Lung (tissue), 12 donors: Measurements from ENCODE around the gene FBN2. TPM values are rescaled to one million over a fixed set of nuclear protein-coding genes. Genes with fewer than 3 reads are reported as not detected.

ENCODE experiments used
- ATAC-seq: fragments of 200-7000 bp; cut with Tn5 transposase; one replicate; pipeline ENCODE4 v1.9.1; 2020; ENCODE audit warnings: moderate number of reproducible peaks; ENCODE audit not compliant: insufficient read depth, low FRiP score
- DNase-seq, 3 donors: peaks; one replicate each; pipeline ENCODE4 v3.0.0-alpha.2; 2013 to 2017
- H3K27ac ChIP-seq, 2 donors: one replicate each; pipeline ENCODE4 v1.5.1; 2013; ENCODE audit warnings: mild to moderate bottlenecking in 2 of 2, moderate library complexity in 2 of 2, control low read depth in 1 of 2, inconsistent platforms in 1 of 2, low read depth in 1 of 2, low read length in 1 of 2
- H3K27me3 ChIP-seq, 3 donors: one replicate each; pipeline ENCODE4 v1.5.1; 2013; ENCODE audit warnings: low read length in 2 of 3; ENCODE audit not compliant: control insufficient read depth in 3 of 3, insufficient read depth in 3 of 3
- H3K36me3 ChIP-seq, 4 donors: one replicate each; pipeline ENCODE4 v1.5.1; 2013; ENCODE audit warnings: low read length in 4 of 4, mild to moderate bottlenecking in 1 of 4, moderate library complexity in 1 of 4; ENCODE audit not compliant: control insufficient read depth in 4 of 4, insufficient read depth in 4 of 4
- H3K4me1 ChIP-seq, 5 donors: one replicate each; pipeline ENCODE4 v1.5.1; 2013; ENCODE audit warnings: low read length in 5 of 5, mild to moderate bottlenecking in 2 of 5, moderate library complexity in 1 of 5; ENCODE audit not compliant: control insufficient read depth in 5 of 5, insufficient read depth in 5 of 5
- H3K4me3 ChIP-seq: one replicate; pipeline ENCODE4 v1.5.1; 2013; ENCODE audit warnings: mild to moderate bottlenecking, control low read depth, moderate library complexity
- H3K9ac ChIP-seq, 2 donors: one replicate each; pipeline ENCODE4 v1.5.1; 2013; ENCODE audit warnings: low read length in 2 of 2, control low read depth in 1 of 2; ENCODE audit not compliant: insufficient read depth in 1 of 2
- H3K9me3 ChIP-seq, 4 donors: one replicate each; pipeline ENCODE4 v1.5.1; 2013; ENCODE audit warnings: low read length in 3 of 4, mild to moderate bottlenecking in 1 of 4, moderate library complexity in 1 of 4; ENCODE audit not compliant: control insufficient read depth in 4 of 4, insufficient read depth in 3 of 4
- WGBS, 2 donors: extraction: QIAGEN DNeasy Blood & Tissue Kit; methylation state at CpG; one replicate each; pipeline ENCODE4 v1.1.7; 2013; 5-methylcytosine and 5-hydroxymethylcytosine counted together
- polyA plus RNA-seq, 2 donors: library from polyadenylated mRNA; stranded (reverse); fragments of 200-250 nt; gene quantifications; one replicate each; pipeline ENCODE4 v1.2.1, GENCODE V29; 2013
- total RNA-seq, 2 donors: library from RNA; depleted of rRNA in 1 of 2; stranded (reverse); fragments of >200 nt in 1 of 2; gene quantifications; one replicate each; pipeline ENCODE4 v1.2.1, GENCODE V29; 2014 to 2021
- TF ChIP-seq, protein P1 (sequence below): IDR thresholded peaks from 2 replicates; pipeline ENCODE4 v1.5.1; 2012; ENCODE audit warnings: mild to moderate bottlenecking; ENCODE audit errors: control extremely low read depth, extremely low read depth
- donor health status: control.
- donor health status: control.
- donor health status: Bipolar disorder and iron deficiency.
- donor health status: healthy.
- donor health status: DM: yes; HTN: yes; CAD: no.

FBN2 gene
- total and polyA plus RNA-seq, 4 donors, result 0.06 to 13.1 (median 1.1) TPM

DNA sequence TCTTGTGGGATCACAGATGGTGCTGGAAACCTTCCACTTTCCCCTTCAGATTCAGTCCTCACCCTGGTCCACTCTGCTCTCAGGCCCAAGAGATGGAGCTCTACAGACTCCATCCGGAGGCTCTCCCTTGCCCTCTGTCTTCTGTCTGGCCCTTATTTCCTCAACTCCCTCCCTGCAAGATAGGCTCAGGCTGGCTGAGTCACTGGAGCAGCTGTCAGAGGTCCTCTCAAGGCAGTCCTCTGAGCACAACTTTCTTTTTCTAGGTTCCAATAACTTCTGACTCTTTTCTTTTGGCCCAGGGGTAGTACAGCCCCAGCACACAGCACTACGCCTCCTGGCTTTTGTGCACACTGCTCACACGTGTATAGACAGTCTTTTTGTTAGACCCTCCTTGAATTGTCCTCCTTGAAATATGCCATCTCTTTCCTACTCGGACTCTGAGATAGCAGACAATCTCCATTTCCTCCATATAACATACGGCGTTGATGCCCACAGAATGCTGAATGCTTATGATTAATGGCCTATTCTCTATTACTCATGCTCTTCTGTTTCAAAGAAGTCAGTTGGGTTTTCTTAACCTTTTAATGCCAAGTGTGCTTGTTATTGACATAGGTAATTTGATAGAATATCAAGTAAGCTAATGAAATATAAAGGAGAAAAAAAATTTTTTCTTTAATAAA is 261.4 kb downstream of the FBN2 start:
- no peak overlapping the region for H3K9ac ChIP-seq
- no peaks in the 10 kb centered on the region for H3K4me1 ChIP-seq
- TF ChIP-seq, protein P1, sequence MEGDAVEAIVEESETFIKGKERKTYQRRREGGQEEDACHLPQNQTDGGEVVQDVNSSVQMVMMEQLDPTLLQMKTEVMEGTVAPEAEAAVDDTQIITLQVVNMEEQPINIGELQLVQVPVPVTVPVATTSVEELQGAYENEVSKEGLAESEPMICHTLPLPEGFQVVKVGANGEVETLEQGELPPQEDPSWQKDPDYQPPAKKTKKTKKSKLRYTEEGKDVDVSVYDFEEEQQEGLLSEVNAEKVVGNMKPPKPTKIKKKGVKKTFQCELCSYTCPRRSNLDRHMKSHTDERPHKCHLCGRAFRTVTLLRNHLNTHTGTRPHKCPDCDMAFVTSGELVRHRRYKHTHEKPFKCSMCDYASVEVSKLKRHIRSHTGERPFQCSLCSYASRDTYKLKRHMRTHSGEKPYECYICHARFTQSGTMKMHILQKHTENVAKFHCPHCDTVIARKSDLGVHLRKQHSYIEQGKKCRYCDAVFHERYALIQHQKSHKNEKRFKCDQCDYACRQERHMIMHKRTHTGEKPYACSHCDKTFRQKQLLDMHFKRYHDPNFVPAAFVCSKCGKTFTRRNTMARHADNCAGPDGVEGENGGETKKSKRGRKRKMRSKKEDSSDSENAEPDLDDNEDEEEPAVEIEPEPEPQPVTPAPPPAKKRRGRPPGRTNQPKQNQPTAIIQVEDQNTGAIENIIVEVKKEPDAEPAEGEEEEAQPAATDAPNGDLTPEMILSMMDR, result no peak
- H3K4me3 ChIP-seq, result no peak overlapping the region
- H3K9me3 ChIP-seq, result no peaks in the 10 kb centered on the region
- H3K36me3 ChIP-seq, result peaks cover 0 to 11% (median 3%) of the 10 kb centered on the region in 4 donors
- no peak overlapping the region for H3K27ac ChIP-seq
- no peaks in the 10 kb centered on the region for H3K27me3 ChIP-seq
- 74 to 89% methylated on average over 6 of the region's 6 CpGs for WGBS, 2 donors
- DNase-seq (no peak), ATAC-seq (no peak)

DNA sequence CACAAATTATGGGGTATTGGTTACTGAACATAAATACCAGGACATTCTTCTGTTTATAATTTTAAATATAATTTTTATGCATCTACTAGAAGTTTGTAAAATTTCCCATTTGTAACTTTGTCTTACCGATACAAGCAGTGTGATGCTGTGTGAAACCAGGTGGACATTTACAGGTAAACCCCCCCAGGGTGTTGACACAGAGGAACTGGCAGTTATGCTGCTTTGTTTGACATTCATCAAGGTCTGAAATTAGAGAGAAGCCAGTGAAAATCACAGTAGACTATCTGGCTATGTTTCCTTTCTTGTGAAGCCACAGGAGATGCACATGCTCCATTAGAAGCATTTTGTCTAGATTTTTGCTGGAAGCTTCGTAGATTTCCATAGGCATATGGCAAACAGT is 263.6 kb downstream of the FBN2 start:
- H3K9ac ChIP-seq, result no peak overlapping the region
- H3K9me3 ChIP-seq, result no peaks in the 10 kb centered on the region
- DNase-seq (no peak), ATAC-seq (no peak)
- TF ChIP-seq, protein P1, result no peak
- no peaks in the 10 kb centered on the region for H3K4me1 ChIP-seq
- no peak overlapping the region for H3K4me3 ChIP-seq
- WGBS, 2 donors, result 90 to 91% methylated on average over 2 of the region's 2 CpGs
- H3K36me3 ChIP-seq, result peaks cover 0 to 11% (median 3%) of the 10 kb centered on the region in 4 donors
- no peaks in the 10 kb centered on the region for H3K27me3 ChIP-seq
- H3K27ac ChIP-seq, result peak overlapping the region in 1 of 2 donors; percentile 49

DNA sequence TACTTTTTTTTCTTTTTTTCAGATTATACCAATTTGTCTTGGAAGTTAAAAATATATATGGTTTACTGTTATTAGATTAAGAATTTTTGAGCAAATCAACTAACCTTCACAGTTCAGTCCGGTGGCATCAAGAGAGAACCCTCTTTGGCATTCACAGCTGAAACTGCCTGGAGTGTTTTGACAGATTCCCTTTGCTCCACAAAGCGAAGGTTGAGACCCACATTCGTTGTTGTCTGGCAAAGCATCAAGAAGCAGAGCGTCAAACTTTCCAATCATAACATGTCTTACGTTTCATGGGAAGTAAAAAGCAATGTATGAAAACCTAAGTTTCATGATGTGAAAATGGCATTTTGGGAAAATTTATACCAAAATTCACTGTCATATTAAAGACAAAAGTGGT is 264.3 kb downstream of the FBN2 start:
- WGBS, 2 donors, result 74 to 79% methylated on average over 5 of the region's 5 CpGs

More for the DNA sequence above, 264.3 kb downstream of the FBN2 start:
- no peaks in the 10 kb centered on the region for H3K4me1 ChIP-seq
- no peaks in the 10 kb centered on the region for H3K9me3 ChIP-seq
- H3K27ac ChIP-seq, result no peak overlapping the region
- DNase-seq (no peak), ATAC-seq (no peak)
- no peaks in the 10 kb centered on the region for H3K27me3 ChIP-seq
- TF ChIP-seq, protein P1, result no peak
- H3K4me3 ChIP-seq, result no peak overlapping the region
- no peak overlapping the region for H3K9ac ChIP-seq
- H3K36me3 ChIP-seq, result peaks cover 0 to 11% (median 3%) of the 10 kb centered on the region in 4 donors
